T-helper 22 cell (primary cell): ENCODE data around the gene TMEM190.

ENCODE experiments used
- DNase-seq: peaks from one replicate; pipeline ENCODE4 v3.0.0-alpha.2; 2020; ENCODE audit warnings: low read depth

The TMEM190 gene

GRCh38 chr19:55352040-55352439 lies 24.6 kb upstream of the TMEM190 start:
- no peak for DNase-seq

- DNase-seq = no peak
Observed at GRCh38 chr19:55352549-55353145, 24.0 kb upstream of the TMEM190 start.

GRCh38 chr19:55353356-55353802 lies 23.2 kb upstream of the TMEM190 start:
- no peak for DNase-seq

- peak; percentile 51 for DNase-seq
Observed at GRCh38 chr19:55353803-55354697, 22.6 kb upstream of the TMEM190 start.

GRCh38 chr19:55354698-55355212 lies 21.9 kb upstream of the TMEM190 start, which contains the start of gene COX6B2:
TSS of gene COX6B2 (minus strand) at chr19:55354719. CDS start at chr19:55354521, 198 bp downstream.
- DNase-seq = no peak

GRCh38 chr19:55355213-55355821 lies 21.3 kb upstream of the TMEM190 start:
- no peak for DNase-seq

- DNase-seq = no peak
Observed at GRCh38 chr19:55358493-55358892, 18.1 kb upstream of the TMEM190 start.

GRCh38 chr19:55358943-55359908 lies 17.4 kb upstream of the TMEM190 start:
- DNase-seq = no peak

GRCh38 chr19:55360902-55361301 lies 15.7 kb upstream of the TMEM190 start:
- DNase-seq = no peak

- DNase-seq = no peak
Observed at GRCh38 chr19:55362174-55362989, 14.2 kb upstream of the TMEM190 start.

GRCh38 chr19:55362990-55363716 lies 13.5 kb upstream of the TMEM190 start, which contains the start of gene GARIN5B:
TSS of gene GARIN5B (minus strand) at chr19:55363260. CDS start at chr19:55363066, 194 bp downstream.
- no peak for DNase-seq

- DNase-seq = no peak
Observed at GRCh38 chr19:55365245-55365644, 11.4 kb upstream of the TMEM190 start.

- DNase-seq = no peak
Observed at GRCh38 chr19:55365964-55366363, 10.7 kb upstream of the TMEM190 start.

- DNase-seq = no peak
Observed at GRCh38 chr19:55366790-55367189, 9.8 kb upstream of the TMEM190 start.

- no peak for DNase-seq
Observed at GRCh38 chr19:55368106-55368505, 8.5 kb upstream of the TMEM190 start.

GRCh38 chr19:55368701-55369563 lies 7.7 kb upstream of the TMEM190 start:
- no peak for DNase-seq

GRCh38 chr19:55369653-55370304 lies 6.8 kb upstream of the TMEM190 start:
- DNase-seq = no peak

- DNase-seq = no peak
Observed at GRCh38 chr19:55370305-55370988, 6.2 kb upstream of the TMEM190 start, which contains the start of gene IL11. TSS of gene IL11 (minus strand) at chr19:55370463. CDS start at chr19:55370310, 153 bp downstream.
